GM12872 (cell line): ENCODE data around the gene ARHGEF5.
"Not testable (repeated sequence)": the region's sequence is repeated elsewhere in the genome, so short reads cannot be mapped to it uniquely, and the experiment has no call there.

Experiments
- CTCF ChIP-seq: IDR thresholded peaks from 3 replicates; pipeline ENCODE4 v1.5.1; 2011; ENCODE audit warnings: low read depth, mild to moderate bottlenecking, low read length, moderate library complexity; ENCODE audit not compliant: insufficient read depth

The ARHGEF5 gene

GRCh38 chr7:144355176-144355822 lies at the start of gene ARHGEF5:
Gene ARHGEF5, plus strand, starts transcription at chr7:144355402. Its CDS starts 7,268 bp downstream, at chr7:144362670.
- not testable (repeated sequence) for TF ChIP-seq CTCF

DNA sequence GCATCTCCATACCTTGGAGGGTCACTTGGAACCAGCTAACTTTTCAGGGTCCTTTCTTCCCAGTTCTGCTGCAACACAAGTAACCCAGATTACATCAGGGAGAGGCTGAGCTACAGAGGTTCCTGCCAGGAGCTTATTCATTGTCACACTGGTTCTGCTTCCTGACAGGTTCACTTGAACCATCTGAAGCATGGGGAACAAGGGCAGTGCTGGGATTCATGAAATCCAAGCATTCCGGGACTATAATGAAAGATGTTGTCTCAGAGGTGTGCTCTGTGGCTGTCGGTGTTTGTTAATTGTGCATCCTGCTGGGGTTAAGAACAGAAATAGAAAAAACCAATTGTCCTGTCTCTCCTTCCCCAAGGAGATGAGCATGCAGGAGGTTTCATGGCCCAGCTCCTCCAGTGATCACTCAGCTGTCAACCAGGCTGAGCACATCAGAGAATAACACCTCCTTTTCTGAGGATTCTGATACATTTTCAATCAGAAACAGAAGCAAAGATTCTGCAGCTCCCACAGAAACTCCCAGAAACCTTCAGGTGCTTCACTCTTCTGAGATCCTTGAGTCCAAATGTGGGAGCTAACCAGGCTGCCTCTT lies 43.2 kb upstream of the ARHGEF5 start, which contains the start of gene OR2A1:
OR2A1 (plus strand) TSS at position 548 of the 598 bp plus-strand sequence. CDS start 5,706 bp downstream, outside the sequence.
- TF ChIP-seq CTCF: not testable (repeated sequence)

- TF ChIP-seq CTCF: no peak
These were observed 23.4 kb downstream of the ARHGEF5 start for GRCh38 chr7:144378651-144379050.

GRCh38 chr7:144379776-144380384 lies 24.7 kb downstream of the ARHGEF5 start:
- TF ChIP-seq CTCF: no peak

DNA sequence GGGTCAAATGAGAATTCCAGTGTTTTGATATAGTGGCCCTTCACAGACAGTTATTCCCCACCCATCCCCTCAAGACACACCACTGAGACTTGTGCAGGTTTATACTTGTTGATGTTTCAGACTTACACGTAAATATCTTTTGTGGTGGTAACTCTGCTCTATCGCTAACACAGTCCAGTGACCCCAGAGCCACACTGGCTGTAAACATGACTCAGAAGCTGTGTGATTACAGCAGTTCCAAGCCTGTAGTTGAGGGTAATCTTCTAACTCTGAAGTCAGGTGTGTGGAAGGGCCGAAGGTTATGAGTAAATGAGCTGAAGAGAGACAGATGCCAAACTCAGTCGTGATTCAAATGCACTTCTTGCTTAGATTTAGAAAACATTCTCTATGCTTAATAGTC lies 28.9 kb downstream of the ARHGEF5 start:
- no peak for TF ChIP-seq CTCF

- no peak for TF ChIP-seq CTCF
These were observed 29.5 kb downstream of the ARHGEF5 start for GRCh38 chr7:144384555-144385245.

DNA sequence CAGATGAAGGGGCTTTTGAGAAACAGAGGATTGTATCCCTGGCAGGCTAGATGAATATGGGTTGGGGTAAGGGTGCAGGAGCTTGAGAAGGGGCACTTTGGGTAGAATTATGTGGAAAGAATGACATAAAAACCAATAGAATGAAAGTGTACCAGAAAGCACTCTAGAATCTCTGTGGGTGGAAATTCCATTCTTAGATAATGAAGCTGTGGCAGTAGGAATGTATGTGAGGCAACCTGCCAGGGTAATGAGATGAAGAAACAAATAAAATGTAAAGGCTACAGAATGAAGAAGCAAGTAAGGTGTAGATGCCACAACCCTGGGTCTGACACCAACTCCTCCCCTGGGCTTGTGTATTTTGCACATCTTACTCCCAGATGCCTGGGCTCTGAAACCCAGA lies 31.5 kb downstream of the ARHGEF5 start:
- TF ChIP-seq CTCF: no peak
